PC-9 (cell line): Measurements from ENCODE around the gene MAJIN. TPM values are rescaled to one million over a fixed set of nuclear protein-coding genes. Genes with fewer than 3 reads are reported as not detected.

ENCODE experiments used
- BruUV-seq: library from RNA; stranded (reverse); fragments of 400-500 nt; replicated peaks from 2 replicates; lab custom pipeline; 2021; lab: Mats Ljungman, UMichigan
- CTCF ChIA-PET: fragments of 300-600 bp; sonication (Branson Sonifier 250); formaldehyde crosslinking; loops from one replicate; lab custom pipeline; 2022; ENCODE audit warnings: antibody characterized with exemption; lab: Charles Lee
- POLR2A ChIA-PET: fragments of 300-600 bp; sonication (Branson Sonifier 250); formaldehyde crosslinking; loops from one replicate; lab custom pipeline; 2022; ENCODE audit warnings: antibody characterized with exemption; ENCODE audit not compliant: unreplicated experiment; lab: Charles Lee
- DNase-seq, 2 experiments: peaks; one replicate each; pipeline versions ENCODE4 v3.0.0 to v3.0.0-alpha.2; 2015 to 2022; ENCODE audit warnings: mixed read lengths in 1 of 2
- H2AFZ ChIP-seq: fragments of 200-600 bp; sonication (generic); 2 replicates; pipeline ENCODE4 v1.8.1; 2017; ENCODE audit warnings: antibody characterized with exemption
- H3F3A ChIP-seq: fragments of 200-600 bp; sonication (generic); 2 replicates; pipeline ENCODE4 v1.8.1; 2017; ENCODE audit warnings: antibody characterized with exemption, mild to moderate bottlenecking, low read depth; ENCODE audit not compliant: insufficient read depth
- H3K27ac ChIP-seq: fragments of 200-600 bp; sonication (generic); 2 replicates; pipeline ENCODE4 v1.6.1; 2016; ENCODE audit warnings: mixed run types
- H3K27me3 ChIP-seq: fragments of 200-600 bp; sonication (generic); 2 replicates; pipeline ENCODE4 v1.6.1; 2016; ENCODE audit warnings: low read depth, mixed run types; ENCODE audit not compliant: insufficient read depth
- H3K36me3 ChIP-seq: fragments of 200-600 bp; sonication (generic); 2 replicates; pipeline ENCODE4 v1.6.1; 2016; ENCODE audit warnings: low read depth, mixed run types
- H3K4me1 ChIP-seq: fragments of 200-600 bp; sonication (generic); replicated peaks from 2 replicates; pipeline ENCODE4 v1.6.1; 2016; ENCODE audit warnings: mixed run types; ENCODE audit not compliant: insufficient read depth
- H3K4me2 ChIP-seq: fragments of 200-600 bp; sonication (generic); 2 replicates; pipeline ENCODE4 v1.6.1; 2017; ENCODE audit warnings: mixed run types
- H3K4me3 ChIP-seq: fragments of 200-600 bp; sonication (generic); 2 replicates; pipeline ENCODE4 v1.6.1; 2016; ENCODE audit warnings: mixed run types
- H3K79me2 ChIP-seq: fragments of 200-600 bp; sonication (generic); 2 replicates; pipeline ENCODE4 v1.6.1; 2017; ENCODE audit warnings: low read depth, mixed run types
- H3K9me2 ChIP-seq: fragments of 200-600 bp; sonication (generic); 2 replicates; pipeline ENCODE4 v1.8.1; 2017; ENCODE audit warnings: mild to moderate bottlenecking; ENCODE audit not compliant: insufficient read depth
- H3K9me3 ChIP-seq: fragments of 200-600 bp; sonication (generic); 2 replicates; pipeline ENCODE4 v1.8.1; 2016; ENCODE audit warnings: low read depth; ENCODE audit not compliant: insufficient read depth
- H4K20me1 ChIP-seq: fragments of 200-600 bp; sonication (generic); 2 replicates; pipeline ENCODE4 v1.8.1; 2017; ENCODE audit not compliant: insufficient read depth
- EZH2 ChIP-seq: fragments of 200-600 bp; sonication (generic); IDR thresholded peaks from 2 replicates; pipeline ENCODE4 v1.8.0; 2017; ENCODE audit warnings: antibody characterized with exemption, low read depth
- intact Hi-C: fragments of 100-400 bp; cut with micrococcal nuclease; formaldehyde crosslinking; loops from one replicate; pipeline ENCODE4 v1.10.0; 2022; ENCODE audit not compliant: unreplicated experiment
- total RNA-seq: library from RNA; stranded (reverse); gene quantifications from 2 replicates; pipeline ENCODE4 v1.2.3, GENCODE V29; 2021
- TF ChIP-seq, protein P1 (sequence below): fragments of 200-600 bp; sonication (generic); conservative IDR thresholded peaks from 2 replicates; pipeline ENCODE4 v1.6.1; 2017; ENCODE audit warnings: mixed run types, antibody characterized with exemption, mild to moderate bottlenecking, moderate library complexity

Gene MAJIN
- total RNA-seq, 1 experiment from 2014 or later: 4.5 TPM

- no peak for TF ChIP-seq EZH2
- TF ChIP-seq, protein P1, sequence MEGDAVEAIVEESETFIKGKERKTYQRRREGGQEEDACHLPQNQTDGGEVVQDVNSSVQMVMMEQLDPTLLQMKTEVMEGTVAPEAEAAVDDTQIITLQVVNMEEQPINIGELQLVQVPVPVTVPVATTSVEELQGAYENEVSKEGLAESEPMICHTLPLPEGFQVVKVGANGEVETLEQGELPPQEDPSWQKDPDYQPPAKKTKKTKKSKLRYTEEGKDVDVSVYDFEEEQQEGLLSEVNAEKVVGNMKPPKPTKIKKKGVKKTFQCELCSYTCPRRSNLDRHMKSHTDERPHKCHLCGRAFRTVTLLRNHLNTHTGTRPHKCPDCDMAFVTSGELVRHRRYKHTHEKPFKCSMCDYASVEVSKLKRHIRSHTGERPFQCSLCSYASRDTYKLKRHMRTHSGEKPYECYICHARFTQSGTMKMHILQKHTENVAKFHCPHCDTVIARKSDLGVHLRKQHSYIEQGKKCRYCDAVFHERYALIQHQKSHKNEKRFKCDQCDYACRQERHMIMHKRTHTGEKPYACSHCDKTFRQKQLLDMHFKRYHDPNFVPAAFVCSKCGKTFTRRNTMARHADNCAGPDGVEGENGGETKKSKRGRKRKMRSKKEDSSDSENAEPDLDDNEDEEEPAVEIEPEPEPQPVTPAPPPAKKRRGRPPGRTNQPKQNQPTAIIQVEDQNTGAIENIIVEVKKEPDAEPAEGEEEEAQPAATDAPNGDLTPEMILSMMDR: no peak
- DNase-seq: no peak
- Histone ChIP-seq H3F3A (0 out of 2 replicates have a peak, but pooled peaks cover under 1% of the 10 kb centered on the region), H3K27me3 (no peaks in the 10 kb centered on the region), H3K9me3 (no peaks in the 10 kb centered on the region), H3K4me1 (peaks cover 7% of the 10 kb centered on the region), H3K4me3 (no peak overlapping the region), H3K36me3 (no peaks in the 10 kb centered on the region), H2AFZ (no peak overlapping the region), H3K4me2 (no peak overlapping the region), H3K9me2 (no peaks in the 10 kb centered on the region), H3K79me2 (peaks cover 13% of the 10 kb centered on the region), H4K20me1 (no peaks in the 10 kb centered on the region), H3K27ac (no peak overlapping the region)
- no TSS peak for BruUV-seq
- POLR2A ChIA-PET: no interaction called here
- intact Hi-C loops: loop anchor here (10.0 kb wide), 1 partner anchor 245 kb away; the partner anchor contains the start of gene SF1
- CTCF ChIA-PET: no interaction called here
Measured at GRCh38 chr11:65019824-65020223, 47.9 kb upstream of the MAJIN start.

- ChIA-PET POLR2A (no interaction called here), CTCF (no interaction called here)
- no peaks in the 10 kb centered on the region for H3K27me3 ChIP-seq
- DNase-seq: no peak
- H3K4me3 ChIP-seq: no peak overlapping the region
- BruUV-seq: no TSS peak
- H3K79me2 ChIP-seq: peaks cover 15% of the 10 kb centered on the region
- no peak overlapping the region for H3K4me2 ChIP-seq
- H3K36me3 ChIP-seq: no peaks in the 10 kb centered on the region
- H3K27ac ChIP-seq: no peak overlapping the region
- H3F3A ChIP-seq: peaks cover 15% of the 10 kb centered on the region; the same call in 1 of the 2 replicates
- no peaks in the 10 kb centered on the region for H3K9me3 ChIP-seq
- H3K9me2 ChIP-seq: no peaks in the 10 kb centered on the region
- intact Hi-C loops: loop anchor here (10.0 kb wide), 1 partner anchor 243 kb away; the partner anchor contains the start of gene SF1
- H3K4me1 ChIP-seq: peaks cover 13% of the 10 kb centered on the region
- H2AFZ ChIP-seq: no peak overlapping the region
- no peaks in the 10 kb centered on the region for H4K20me1 ChIP-seq
- no peak for TF ChIP-seq EZH2
- TF ChIP-seq, protein P1: no peak
Measured at GRCh38 chr11:65017937-65018336, 46.0 kb upstream of the MAJIN start.

GRCh38 chr11:65016705-65017104, 44.8 kb upstream of the MAJIN start:
- no peak overlapping the region for H3K4me3 ChIP-seq
- peaks cover 15% of the 10 kb centered on the region for H3K79me2 ChIP-seq
- BruUV-seq: no TSS peak
- TF ChIP-seq, protein P1: no peak
- no peak for TF ChIP-seq EZH2
- no peaks in the 10 kb centered on the region for H3K36me3 ChIP-seq
- no peak for DNase-seq
- H3F3A ChIP-seq: peaks cover 20% of the 10 kb centered on the region; the same call in 1 of the 2 replicates
- POLR2A ChIA-PET: interaction anchor here (0.6 kb wide), 1 partner anchor 148 kb away, joined by 4 read pairs; no protein-coding TSS in a partner anchor
- CTCF ChIA-PET: no interaction called here
- H3K27ac ChIP-seq: no peak overlapping the region
- no peaks in the 10 kb centered on the region for H3K9me2 ChIP-seq
- intact Hi-C loops: loop anchor here (10.0 kb wide), 1 partner anchor 242 kb away; the partner anchor contains the start of gene SF1
- no peak overlapping the region for H2AFZ ChIP-seq
- no peaks in the 10 kb centered on the region for H4K20me1 ChIP-seq
- no peaks in the 10 kb centered on the region for H3K27me3 ChIP-seq
- H3K9me3 ChIP-seq: no peaks in the 10 kb centered on the region
- H3K4me2 ChIP-seq: no peak overlapping the region
- peaks cover 14% of the 10 kb centered on the region for H3K4me1 ChIP-seq
